Naive B cell (primary cell): ENCODE measurements around the gene PTPN1. TPM values are rescaled to one million over a fixed set of nuclear protein-coding genes. Genes with fewer than 3 reads are reported as not detected.
A peak's percentile ranks its signal among the peaks of the same experiment; 100 is the strongest.
"Not testable (repeated sequence)": the region's sequence is repeated elsewhere in the genome, so short reads cannot be mapped to it uniquely, and the experiment has no call there.

Experiments
- ATAC-seq, 2 donors: fragments of 150-1000 bp; cut with Tn5 transposase; 2 replicates each; pipeline ENCODE4 v1.10.0; 2021; ENCODE audit warnings: low read depth in 2 of 2, mild to moderate bottlenecking in 2 of 2, moderate library complexity in 2 of 2
- DNase-seq: peaks from one replicate; pipeline ENCODE4 v3.0.0; 2022
- H3K27ac Mint-ChIP-seq, 6 donors: one replicate each; pipeline ENCODE4 v1.8.0; 2020 to 2022; ENCODE audit warnings: mild to moderate bottlenecking in 6 of 6, mixed read lengths in 6 of 6, moderate library complexity in 5 of 6, inconsistent platforms in 2 of 6
- H3K27me3 Mint-ChIP-seq, 3 donors: one replicate each; pipeline ENCODE4 v1.8.0; 2021 to 2022; ENCODE audit warnings: mixed read lengths in 3 of 3, mild to moderate bottlenecking in 1 of 3
- H3K36me3 Mint-ChIP-seq, 2 donors: one replicate each; pipeline ENCODE4 v1.8.0; 2020 to 2022; ENCODE audit warnings: mixed read lengths in 2 of 2, inconsistent platforms in 1 of 2, mild to moderate bottlenecking in 1 of 2
- H3K4me1 Mint-ChIP-seq, 3 donors: one replicate each; pipeline ENCODE4 v1.8.0; 2020 to 2022; ENCODE audit warnings: mixed read lengths in 3 of 3, inconsistent platforms in 1 of 3, mild to moderate bottlenecking in 1 of 3, moderate library complexity in 1 of 3
- H3K4me3 Mint-ChIP-seq, 8 donors: one replicate each; pipeline ENCODE4 v1.8.0; 2020 to 2022; ENCODE audit warnings: mild to moderate bottlenecking in 8 of 8, mixed read lengths in 8 of 8, moderate library complexity in 8 of 8, inconsistent platforms in 2 of 8
- H3K9me3 Mint-ChIP-seq, 7 donors: one replicate each; pipeline ENCODE4 v1.8.0; 2020 to 2022; ENCODE audit warnings: mixed read lengths in 7 of 7, mild to moderate bottlenecking in 5 of 7, inconsistent platforms in 2 of 7, moderate library complexity in 1 of 7
- polyA plus RNA-seq, 6 donors: library from polyadenylated mRNA; unstranded; fragments of 300-500 nt; fragmentation: Illumina TruSeq; gene quantifications; one replicate each; pipeline ENCODE4 v1.2.3, GENCODE V29; 2021; ENCODE audit warnings: low read depth in 6 of 6

The PTPN1 gene
- polyA plus RNA-seq, 6 donors from 2014 or later = 14.0 to 57.1 (median 46.1) TPM

DNA sequence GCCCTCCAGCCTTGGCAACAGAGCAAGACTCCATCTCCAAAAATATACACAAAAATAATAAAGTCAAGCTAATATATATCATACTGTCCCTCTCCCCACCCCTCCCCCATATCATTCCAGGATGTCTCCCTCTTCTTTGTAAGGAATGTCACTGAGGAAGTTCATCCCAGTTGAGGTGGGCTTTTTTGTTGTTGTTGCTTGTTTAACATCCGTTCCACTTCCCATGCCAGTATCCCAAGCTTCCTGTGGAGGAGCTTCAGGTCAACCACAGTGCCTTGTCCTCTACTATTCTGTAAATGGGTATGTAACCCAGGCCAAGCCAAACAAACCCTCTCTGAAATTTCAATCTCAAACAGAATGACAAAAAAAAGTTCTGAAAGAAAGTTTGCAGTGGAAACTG lies 19.0 kb upstream of the PTPN1 start:
- no peak for ATAC-seq

DNA sequence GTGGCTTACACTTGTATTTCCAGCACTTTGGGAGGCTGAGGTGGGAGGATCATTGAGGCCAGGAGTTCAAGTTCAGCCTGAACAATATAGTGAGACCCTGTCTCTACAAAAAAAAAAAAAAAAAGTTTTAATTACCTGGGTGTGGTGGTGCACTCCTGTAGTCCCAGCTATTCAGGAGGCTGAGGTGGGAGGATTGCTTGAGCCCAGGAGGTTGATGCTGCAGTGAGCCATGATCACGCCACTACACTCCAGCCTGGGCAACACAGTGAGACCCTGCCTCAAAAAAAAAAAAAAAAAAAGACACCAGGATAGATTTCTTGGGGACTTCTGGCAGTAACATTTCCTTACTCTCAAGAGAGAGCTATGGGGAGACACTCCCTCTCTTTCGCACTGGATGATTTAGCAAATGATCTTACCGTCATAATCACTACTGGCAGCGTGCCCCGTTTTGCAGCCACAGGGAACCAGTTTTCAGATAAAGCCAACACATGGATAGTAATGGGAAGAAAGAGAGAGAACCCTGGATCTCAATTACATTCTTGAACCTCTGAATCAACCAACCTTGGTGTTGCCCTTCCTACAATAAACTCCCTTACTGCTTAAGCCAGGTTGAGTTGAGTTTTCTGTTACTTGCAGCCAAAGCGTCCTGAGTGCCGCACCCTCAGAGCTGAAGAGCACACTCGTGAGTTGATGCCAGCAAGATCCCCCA lies 18.1 kb upstream of the PTPN1 start:
- no peak for DNase-seq
- H3K27ac Mint-ChIP-seq = no peak overlapping the region
- no peaks in the 10 kb centered on the region for H3K27me3 Mint-ChIP-seq

More for the DNA sequence above, 19.0 kb upstream of the PTPN1 start:
- Mint-ChIP-seq H3K9me3 (no peaks in the 10 kb centered on the region), H3K27me3 (no peaks in the 10 kb centered on the region), H3K4me3 (peak overlapping the region in 1 of 8 donors; percentile 5), H3K36me3 (no peaks in the 10 kb centered on the region), H3K4me1 (peaks cover 0 to 8% (median 4%) of the 10 kb centered on the region in 3 donors), H3K27ac (no peak overlapping the region)
- DNase-seq = no peak

DNA sequence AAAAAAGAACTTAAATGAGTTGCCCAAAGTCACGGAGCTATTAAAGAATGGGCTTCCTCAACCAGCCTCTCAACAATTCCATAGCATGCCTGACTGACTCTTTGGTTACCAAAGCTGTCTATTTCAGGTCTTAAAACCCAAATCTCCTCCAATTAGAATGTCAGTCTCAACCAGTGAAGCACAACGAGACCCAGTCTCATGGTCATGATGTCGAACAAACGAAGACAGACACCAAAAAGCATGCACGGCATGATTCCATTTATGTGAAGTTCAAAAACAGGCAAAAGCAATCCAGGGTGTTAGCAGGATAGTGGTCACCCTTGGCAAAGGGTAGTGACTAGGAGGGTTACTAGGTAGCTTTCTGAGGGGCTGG lies 16.3 kb upstream of the PTPN1 start:
- no peaks in the 10 kb centered on the region for H3K9me3 Mint-ChIP-seq
- no peak overlapping the region for H3K27ac Mint-ChIP-seq
- H3K4me3 Mint-ChIP-seq = no peak overlapping the region
- no peaks in the 10 kb centered on the region for H3K27me3 Mint-ChIP-seq
- no peak for DNase-seq
- peaks cover 0 to 5% (median 4%) of the 10 kb centered on the region in 3 donors for H3K4me1 Mint-ChIP-seq
- no peak for ATAC-seq
- no peaks in the 10 kb centered on the region for H3K36me3 Mint-ChIP-seq

More for the DNA sequence above, 18.1 kb upstream of the PTPN1 start:
- Mint-ChIP-seq H3K4me1 (peaks cover 0 to 8% (median 4%) of the 10 kb centered on the region in 3 donors), H3K36me3 (no peaks in the 10 kb centered on the region), H3K9me3 (no peaks in the 10 kb centered on the region), H3K4me3 (no peak overlapping the region)
- no peak for ATAC-seq

DNA sequence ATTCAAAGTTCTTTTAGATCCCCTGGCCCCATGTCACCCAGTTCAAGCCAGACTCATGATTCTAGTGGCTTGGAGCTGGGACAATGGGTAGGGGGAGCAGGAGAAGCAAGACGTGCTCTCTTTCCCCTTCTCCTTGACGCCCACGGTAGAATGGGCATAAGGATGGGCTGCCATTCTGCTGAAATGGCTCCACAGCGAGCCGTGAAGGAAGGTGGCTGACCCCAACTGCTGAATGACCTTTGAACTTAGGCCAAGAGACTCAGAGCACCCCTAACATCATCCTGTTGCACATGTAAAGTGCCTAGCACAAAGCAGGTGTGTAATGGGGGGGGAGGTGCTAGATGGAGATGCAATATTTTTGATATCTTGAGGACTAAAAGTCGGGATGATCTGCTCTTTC lies 15.8 kb upstream of the PTPN1 start:
- H3K36me3 Mint-ChIP-seq = no peaks in the 10 kb centered on the region
- ATAC-seq (no peak), DNase-seq (no peak)
- H3K27ac Mint-ChIP-seq = no peak overlapping the region
- no peaks in the 10 kb centered on the region for H3K9me3 Mint-ChIP-seq
- H3K4me1 Mint-ChIP-seq = peaks cover 0 to 11% (median 7%) of the 10 kb centered on the region in 3 donors
- no peaks in the 10 kb centered on the region for H3K27me3 Mint-ChIP-seq
- H3K4me3 Mint-ChIP-seq = no peak overlapping the region

DNA sequence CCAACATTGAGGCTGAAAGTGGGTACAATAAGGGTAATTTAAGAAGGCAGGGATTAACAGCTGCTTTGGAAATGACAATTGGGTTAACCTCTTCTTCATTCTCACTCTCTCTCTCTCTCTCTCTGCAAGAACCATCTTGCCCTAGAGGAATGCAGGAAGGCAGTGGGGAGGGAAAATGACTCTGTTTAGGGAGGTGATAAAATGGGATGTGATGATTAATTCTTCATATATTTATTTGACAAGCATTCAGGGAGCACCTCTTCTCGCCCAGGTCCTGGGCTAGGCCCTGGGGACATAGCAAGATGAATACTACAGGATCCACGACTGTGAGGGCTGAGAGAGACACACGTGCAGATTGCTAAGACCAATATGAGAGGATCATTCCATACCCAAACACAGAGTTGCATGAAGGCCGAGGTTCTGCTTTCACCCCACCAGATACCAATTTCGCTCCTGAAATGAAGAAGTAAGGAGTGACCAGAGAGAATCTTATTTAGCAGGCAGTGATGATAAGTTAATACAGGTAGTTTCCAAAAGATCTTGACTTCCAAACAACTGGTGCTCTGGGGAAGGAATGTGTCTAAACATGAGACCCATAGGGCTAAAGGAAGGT lies 13.3 kb upstream of the PTPN1 start:
- Mint-ChIP-seq H3K4me1 (peaks cover 0 to 14% (median 11%) of the 10 kb centered on the region in 3 donors), H3K9me3 (no peaks in the 10 kb centered on the region), H3K4me3 (no peak overlapping the region), H3K27ac (peak overlapping the region in 4 of 6 donors; percentile 47 to 75 (median 52)), H3K36me3 (no peaks in the 10 kb centered on the region), H3K27me3 (no peaks in the 10 kb centered on the region)
- ATAC-seq (no peak), DNase-seq (no peak)

DNA sequence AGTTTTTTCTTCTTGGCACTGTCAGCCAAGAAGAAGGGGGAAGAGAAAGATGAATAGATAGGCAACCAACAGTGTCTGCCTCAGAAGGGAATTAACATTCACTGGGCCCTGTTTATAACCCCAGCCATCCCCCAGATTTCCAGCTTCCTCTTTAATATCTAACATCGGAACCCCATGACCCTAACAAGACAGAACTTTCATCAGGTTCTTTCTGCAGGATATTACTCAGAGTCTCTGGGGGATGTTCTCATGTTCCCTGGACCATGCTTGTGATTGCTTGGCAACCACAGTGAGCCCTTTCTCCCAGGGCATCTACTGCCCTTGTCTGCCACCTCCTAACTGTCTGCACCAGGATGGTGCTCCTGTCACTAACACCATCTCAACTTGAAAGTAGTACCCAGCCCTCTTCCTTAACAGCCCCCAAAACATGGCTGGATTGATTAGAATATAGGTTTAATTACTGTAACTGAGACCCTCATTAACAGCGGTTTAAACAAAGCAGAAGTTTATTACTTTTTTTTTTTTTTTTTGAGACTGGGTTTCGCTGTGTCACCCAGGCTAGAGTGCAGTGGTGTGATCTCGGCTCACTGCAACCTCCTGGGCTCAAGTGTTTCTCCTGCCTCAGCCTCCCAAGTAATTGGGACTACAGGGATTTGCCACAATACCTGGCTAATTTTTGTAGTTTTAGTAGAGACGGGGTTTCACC lies 12.0 kb upstream of the PTPN1 start:
- Mint-ChIP-seq H3K4me3 (no peak overlapping the region), H3K4me1 (peaks cover 0 to 16% (median 11%) of the 10 kb centered on the region in 3 donors), H3K36me3 (no peaks in the 10 kb centered on the region), H3K27ac (peak overlapping the region in 4 of 6 donors; percentile 19 to 65 (median 42)), H3K27me3 (no peaks in the 10 kb centered on the region), H3K9me3 (no peaks in the 10 kb centered on the region)
- ATAC-seq = peak; percentile 74 to 77
- no peak for DNase-seq

DNA sequence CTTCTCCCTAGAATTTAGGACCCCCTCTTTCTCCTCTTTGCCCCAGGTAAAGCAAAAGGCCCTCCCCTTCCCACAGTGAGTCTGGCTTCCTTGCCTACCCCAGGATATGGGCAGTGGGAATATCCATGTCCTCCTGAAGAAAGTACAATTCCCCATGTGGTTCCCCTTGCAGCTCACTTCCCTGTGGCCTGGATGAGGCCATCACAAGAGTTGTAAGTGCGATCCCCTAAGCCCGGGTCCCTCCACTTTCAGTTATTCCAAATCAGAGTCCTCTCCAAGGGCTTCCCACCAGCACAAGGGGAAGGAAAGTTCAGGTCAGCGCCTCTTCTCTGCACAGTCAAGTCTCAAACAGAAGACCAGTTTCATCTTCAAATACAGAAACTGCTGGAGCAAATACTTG lies 10.2 kb upstream of the PTPN1 start:
- Mint-ChIP-seq H3K4me3 (no peak overlapping the region), H3K9me3 (no peaks in the 10 kb centered on the region), H3K27me3 (no peaks in the 10 kb centered on the region), H3K4me1 (peaks cover 12 to 26% (median 21%) of the 10 kb centered on the region in 3 donors), H3K27ac (peak overlapping the region in 3 of 6 donors; percentile 20 to 86 (median 74)), H3K36me3 (no peaks in the 10 kb centered on the region)
- no peak for ATAC-seq
- no peak for DNase-seq

DNA sequence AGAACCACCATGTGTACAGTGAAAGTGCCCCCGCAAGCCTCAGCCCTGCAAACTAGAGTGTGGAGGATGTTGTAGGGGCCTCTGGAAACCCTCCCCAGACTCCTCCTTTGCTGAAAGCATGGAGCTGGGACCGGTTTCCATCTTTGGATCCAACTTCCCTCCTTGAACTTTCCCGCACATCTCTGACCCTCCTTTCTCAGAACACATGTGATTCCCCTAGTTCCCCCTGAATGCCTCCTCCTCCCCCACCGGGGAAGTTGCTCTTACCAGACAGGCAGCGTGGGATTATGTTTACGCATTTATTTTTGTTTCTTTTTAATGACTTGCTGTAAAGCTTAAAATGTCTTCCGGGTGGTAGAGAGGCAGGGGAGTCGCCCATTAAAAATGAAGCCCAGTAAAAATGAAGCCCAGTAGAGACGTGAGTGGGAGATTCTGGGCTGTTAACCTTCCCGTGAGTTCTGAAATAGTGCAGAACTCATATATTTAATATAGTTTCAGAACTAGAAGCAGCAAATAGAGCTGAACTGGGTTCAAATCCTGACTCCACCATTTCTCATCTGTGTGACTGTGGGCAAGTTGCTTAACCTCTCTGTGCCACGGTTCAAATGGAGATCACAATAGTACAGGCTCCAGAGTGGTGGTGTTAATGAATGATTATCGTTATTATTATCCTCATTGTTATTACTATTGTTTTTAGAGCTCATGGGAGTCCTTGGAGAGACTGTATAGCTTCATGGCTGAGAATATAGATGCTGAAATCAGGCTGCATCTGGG lies 8.0 kb upstream of the PTPN1 start:
- H3K27me3 Mint-ChIP-seq = no peaks in the 10 kb centered on the region
- peak overlapping the region in 1 of 6 donors; percentile 71 for H3K27ac Mint-ChIP-seq
- no peak for ATAC-seq
- peaks cover 19 to 29% (median 24%) of the 10 kb centered on the region in 3 donors for H3K4me1 Mint-ChIP-seq
- H3K9me3 Mint-ChIP-seq = no peaks in the 10 kb centered on the region
- H3K4me3 Mint-ChIP-seq = no peak overlapping the region
- no peaks in the 10 kb centered on the region for H3K36me3 Mint-ChIP-seq
- DNase-seq = no peak

DNA sequence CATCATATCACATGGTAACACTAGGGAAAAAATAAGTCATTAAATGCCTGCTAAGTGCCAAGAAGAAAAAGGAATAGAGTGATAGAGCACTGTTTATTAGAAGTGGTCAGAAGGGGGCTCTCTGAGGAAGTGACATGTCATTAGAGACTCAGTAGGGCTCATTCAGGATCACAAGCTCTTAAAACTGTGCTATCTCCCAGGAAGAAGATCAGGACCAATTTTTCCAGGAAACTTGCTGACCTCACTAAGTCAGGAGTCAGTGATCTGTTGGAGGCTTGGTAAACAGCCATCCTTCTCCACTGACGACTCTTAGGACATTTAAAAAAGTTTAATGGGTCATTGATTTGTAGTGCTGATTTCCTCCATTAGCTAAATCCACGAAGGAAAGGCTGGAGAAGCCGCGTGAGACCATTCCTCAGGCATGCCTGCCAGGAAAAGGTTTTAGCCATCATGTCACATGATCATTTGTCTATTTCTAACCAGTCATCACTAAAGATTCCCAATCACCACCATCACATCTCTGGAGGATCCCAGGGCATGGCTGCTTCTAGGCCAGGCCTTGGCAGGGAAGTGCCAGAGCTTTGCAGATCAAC lies 5.9 kb upstream of the PTPN1 start:
- H3K27ac Mint-ChIP-seq = peak overlapping the region in 4 of 6 donors; percentile 12 to 61 (median 26)
- H3K4me3 Mint-ChIP-seq = peak overlapping the region in 1 of 8 donors; percentile 22
- H3K27me3 Mint-ChIP-seq = no peaks in the 10 kb centered on the region
- ATAC-seq (peak; percentile 63 to 81), DNase-seq (no peak)
- no peaks in the 10 kb centered on the region for H3K9me3 Mint-ChIP-seq
- no peaks in the 10 kb centered on the region for H3K36me3 Mint-ChIP-seq
- H3K4me1 Mint-ChIP-seq = peaks cover 14 to 27% (median 19%) of the 10 kb centered on the region in 3 donors

DNA sequence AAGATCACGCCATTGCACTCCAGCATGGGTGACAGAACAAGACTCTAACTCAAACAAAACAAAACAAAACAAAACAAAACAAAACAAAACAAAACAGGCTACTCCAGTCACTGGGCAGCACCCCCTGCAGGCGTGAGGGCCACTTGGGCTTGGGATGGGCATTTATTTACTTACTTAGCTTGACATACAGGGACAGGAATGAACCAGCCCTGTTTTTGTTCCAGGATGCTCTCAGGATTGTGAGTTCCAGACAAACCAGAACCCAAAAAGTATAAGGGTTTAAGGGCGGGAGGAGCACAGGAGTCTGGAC lies 4.0 kb upstream of the PTPN1 start:
- Mint-ChIP-seq H3K36me3 (peaks cover 0 to 8% of the 10 kb centered on the region in 2 donors), H3K27ac (peak overlapping the region in 2 of 6 donors; percentile 24 to 56), H3K4me1 (peaks cover 22 to 25% (median 24%) of the 10 kb centered on the region in 3 donors), H3K4me3 (no peak overlapping the region), H3K9me3 (no peaks in the 10 kb centered on the region), H3K27me3 (no peaks in the 10 kb centered on the region)
- DNase-seq (no peak), ATAC-seq (no peak)

DNA sequence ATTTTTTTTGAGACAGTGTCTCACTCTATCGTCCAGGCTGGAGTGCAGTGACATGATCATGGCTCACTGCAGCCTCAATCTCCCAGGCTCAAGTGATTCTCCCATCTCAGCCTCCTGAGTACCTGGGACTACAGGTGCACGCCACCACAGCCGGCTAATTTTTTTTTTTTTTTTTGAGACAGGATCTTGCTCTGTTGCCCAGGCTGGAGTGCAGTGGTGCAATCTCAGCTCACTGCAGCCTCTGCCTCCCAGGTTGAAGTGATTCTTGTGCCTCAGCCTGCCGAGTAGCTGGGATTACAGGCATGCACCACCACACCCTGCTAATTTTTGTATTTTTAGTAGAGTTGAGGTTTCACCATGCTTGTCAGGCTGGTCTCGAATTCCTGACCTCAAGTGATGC lies 2.4 kb upstream of the PTPN1 start:
- not testable (repeated sequence) for H3K4me3 Mint-ChIP-seq, H3K27me3 Mint-ChIP-seq, H3K9me3 Mint-ChIP-seq, DNase-seq, ATAC-seq, H3K36me3 Mint-ChIP-seq, H3K27ac Mint-ChIP-seq
- H3K4me1 Mint-ChIP-seq = peaks cover 34 to 39% (median 37%) of the 10 kb centered on the region in 3 donors

DNA sequence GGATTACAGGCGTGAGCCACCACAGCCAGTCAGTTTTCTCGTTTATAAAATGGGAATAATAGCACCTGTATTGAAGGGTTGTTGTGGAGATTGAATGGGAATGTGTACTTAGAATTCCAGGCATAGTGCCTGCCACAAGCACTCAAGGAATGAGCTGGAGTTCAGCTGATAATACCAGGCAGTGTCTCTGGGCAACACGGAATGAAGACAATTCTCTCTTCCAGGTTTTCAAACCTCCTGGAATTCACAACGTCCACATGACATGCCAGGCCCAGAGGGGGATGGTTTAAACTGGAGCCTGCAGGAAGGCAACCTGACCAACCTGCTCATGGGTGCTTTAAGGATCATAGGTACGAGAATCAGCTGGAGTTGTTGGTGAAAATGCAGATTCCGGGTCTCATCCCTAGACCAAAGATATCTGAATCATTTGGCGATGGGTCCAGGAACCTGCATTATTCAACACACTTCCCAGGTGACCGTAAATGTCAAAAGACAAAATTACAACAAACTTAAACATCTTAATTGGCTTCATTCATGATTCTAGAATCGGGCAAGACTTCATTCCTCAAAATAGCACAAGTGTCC lies 1.9 kb upstream of the PTPN1 start:
- no peaks in the 10 kb centered on the region for H3K9me3 Mint-ChIP-seq
- H3K27ac Mint-ChIP-seq = no peak overlapping the region
- ATAC-seq (no peak), DNase-seq (no peak)
- peaks cover 0 to 8% of the 10 kb centered on the region in 2 donors for H3K36me3 Mint-ChIP-seq
- H3K27me3 Mint-ChIP-seq = no peaks in the 10 kb centered on the region
- peak overlapping the region in 5 of 8 donors; percentile 30 to 96 (median 36) for H3K4me3 Mint-ChIP-seq
- peaks cover 39 to 45% (median 42%) of the 10 kb centered on the region in 3 donors for H3K4me1 Mint-ChIP-seq
